GM18526 (cell line): ENCODE results near the gene ELMO1.

Experiments used
- POLR2A ChIP-seq: IDR thresholded peaks from 3 replicates; pipeline ENCODE4 v1.6.1; 2011; ENCODE audit not compliant: insufficient read length; ENCODE audit errors: extremely low read depth

The ELMO1 gene

GRCh38 chr7:37382546-37383088, 66.0 kb downstream of the ELMO1 start:
- no peak for TF ChIP-seq POLR2A

GRCh38 chr7:37380831-37381230, 67.8 kb downstream of the ELMO1 start:
- TF ChIP-seq POLR2A, result no peak

- no peak for TF ChIP-seq POLR2A
Observed at GRCh38 chr7:37379546-37380277, 69.0 kb downstream of the ELMO1 start.

- TF ChIP-seq POLR2A, result no peak
Observed at GRCh38 chr7:37377231-37377630, 71.4 kb downstream of the ELMO1 start.

- TF ChIP-seq POLR2A, result no peak
Observed at GRCh38 chr7:37376386-37376785, 72.3 kb downstream of the ELMO1 start.

GRCh38 chr7:37372750-37373149, 75.9 kb downstream of the ELMO1 start:
- no peak for TF ChIP-seq POLR2A

GRCh38 chr7:37371755-37372154, 76.9 kb downstream of the ELMO1 start:
- TF ChIP-seq POLR2A, result no peak

GRCh38 chr7:37369906-37370305, 78.8 kb downstream of the ELMO1 start:
- TF ChIP-seq POLR2A, result no peak

GRCh38 chr7:37368540-37368939, 80.1 kb downstream of the ELMO1 start:
- no peak for TF ChIP-seq POLR2A

- no peak for TF ChIP-seq POLR2A
Observed at GRCh38 chr7:37367010-37367409, 81.7 kb downstream of the ELMO1 start.

GRCh38 chr7:37366445-37366844, 82.2 kb downstream of the ELMO1 start:
- no peak for TF ChIP-seq POLR2A

- TF ChIP-seq POLR2A, result no peak
Observed at GRCh38 chr7:37365405-37365804, 83.3 kb downstream of the ELMO1 start.

GRCh38 chr7:37364856-37365255, 83.8 kb downstream of the ELMO1 start:
- no peak for TF ChIP-seq POLR2A

- no peak for TF ChIP-seq POLR2A
Observed at GRCh38 chr7:37363536-37364491, 84.8 kb downstream of the ELMO1 start.

GRCh38 chr7:37362802-37363201, 85.9 kb downstream of the ELMO1 start:
- no peak for TF ChIP-seq POLR2A

GRCh38 chr7:37360484-37360883, 88.2 kb downstream of the ELMO1 start:
- TF ChIP-seq POLR2A, result no peak
